ENCODE results near the gene ZNF410. TPM values are rescaled to one million over a fixed set of nuclear protein-coding genes. Genes with fewer than 3 reads are reported as not detected.
"Not testable (repeated sequence)": the region's sequence is repeated elsewhere in the genome, so short reads cannot be mapped to it uniquely, and the experiment has no call there.

The ZNF410 gene, protein sequence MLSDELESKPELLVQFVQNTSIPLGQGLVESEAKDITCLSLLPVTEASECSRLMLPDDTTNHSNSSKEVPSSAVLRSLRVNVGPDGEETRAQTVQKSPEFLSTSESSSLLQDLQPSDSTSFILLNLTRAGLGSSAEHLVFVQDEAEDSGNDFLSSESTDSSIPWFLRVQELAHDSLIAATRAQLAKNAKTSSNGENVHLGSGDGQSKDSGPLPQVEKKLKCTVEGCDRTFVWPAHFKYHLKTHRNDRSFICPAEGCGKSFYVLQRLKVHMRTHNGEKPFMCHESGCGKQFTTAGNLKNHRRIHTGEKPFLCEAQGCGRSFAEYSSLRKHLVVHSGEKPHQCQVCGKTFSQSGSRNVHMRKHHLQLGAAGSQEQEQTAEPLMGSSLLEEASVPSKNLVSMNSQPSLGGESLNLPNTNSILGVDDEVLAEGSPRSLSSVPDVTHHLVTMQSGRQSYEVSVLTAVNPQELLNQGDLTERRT
- total RNA-seq, result 10 to 100 TPM; 81.9 to 90.6 TPM

- peak; percentile 99 to 100 for ATAC-seq (replicated peaks in 1 of 2)
- H3K9me3 Mint-ChIP-seq, result no peaks in the 10 kb centered on the region
- peak within 1 kb of the TSS; percentile 97 to 98 for H3K4me3 Mint-ChIP-seq
- DNase-seq, result peak; percentile 95
- H3K27ac Mint-ChIP-seq, result peak within 1 kb of the TSS; percentile 100
- no peaks in the 10 kb centered on the region for H3K27me3 Mint-ChIP-seq (ENCODE audit: low read depth)
- H3K4me1 Mint-ChIP-seq (ENCODE audit: low read depth), result peaks cover 49% of the 10 kb centered on the region
- peaks cover 3 to 16% of the 10 kb centered on the region in 2 donors for H3K36me3 Mint-ChIP-seq (ENCODE audit: insufficient read depth in 2 of 2)
Measured at GRCh38 chr14:73886449-73887317, at the start of gene ZNF410. Gene ZNF410 (plus strand): TSS chr14:73886859. CDS start chr14:73892176, 5,317 bp downstream.

GRCh38 chr14:73838293-73839034, 48.2 kb upstream of the ZNF410 start:
- H3K27me3 Mint-ChIP-seq (ENCODE audit: low read depth); H3K36me3 Mint-ChIP-seq (ENCODE audit: insufficient read depth in 2 of 2); H3K27ac Mint-ChIP-seq; H3K4me1 Mint-ChIP-seq (ENCODE audit: low read depth); H3K9me3 Mint-ChIP-seq; H3K4me3 Mint-ChIP-seq; ATAC-seq (replicated peaks in 1 of 2); DNase-seq: not testable (repeated sequence)

DNA sequence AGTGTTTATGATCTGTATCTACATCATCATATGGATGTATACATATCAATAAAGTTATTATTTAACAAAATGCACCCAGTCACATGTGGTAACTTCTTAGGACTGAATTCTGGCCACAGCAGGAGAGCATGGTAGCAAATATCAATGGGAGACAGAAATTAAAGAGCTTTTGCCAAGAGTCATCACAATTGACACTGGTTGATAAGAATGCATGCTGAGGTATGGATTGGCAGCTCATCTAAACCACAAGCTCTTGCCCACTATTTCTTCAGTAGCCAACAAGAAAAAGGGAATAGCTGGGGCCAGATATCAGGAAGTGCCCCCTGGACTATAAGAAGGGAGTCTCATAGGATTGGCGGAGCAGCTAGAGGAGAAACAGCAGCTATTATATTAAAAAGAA, 44.5 kb upstream of the ZNF410 start:
- Mint-ChIP-seq H3K4me1 (ENCODE audit: low read depth) (peaks cover 4% of the 10 kb centered on the region), H3K36me3 (ENCODE audit: insufficient read depth in 2 of 2) (peaks cover 2% of the 10 kb centered on the region in 2 donors), H3K27me3 (ENCODE audit: low read depth) (peaks cover 12% of the 10 kb centered on the region), H3K4me3 (no peak overlapping the region), H3K27ac (no peak overlapping the region), H3K9me3 (peaks cover 2% of the 10 kb centered on the region in 2 donors)
- ATAC-seq (replicated peaks in 1 of 2) (no peak), DNase-seq (no peak)

GRCh38 chr14:73842851-73843250, 43.8 kb upstream of the ZNF410 start:
- Mint-ChIP-seq H3K4me3 (no peak overlapping the region), H3K4me1 (ENCODE audit: low read depth) (peaks cover 4% of the 10 kb centered on the region), H3K27ac (no peak overlapping the region), H3K36me3 (ENCODE audit: insufficient read depth in 2 of 2) (peaks cover 2% of the 10 kb centered on the region in 2 donors), H3K27me3 (ENCODE audit: low read depth) (peaks cover 12% of the 10 kb centered on the region), H3K9me3 (peaks cover 2% of the 10 kb centered on the region in 2 donors)
- DNase-seq (no peak), ATAC-seq (replicated peaks in 1 of 2) (no peak)

GRCh38 chr14:73843296-73843695, 43.4 kb upstream of the ZNF410 start:
- ATAC-seq (replicated peaks in 1 of 2), result no peak
- Mint-ChIP-seq H3K9me3 (peaks cover 2% of the 10 kb centered on the region in 2 donors), H3K36me3 (ENCODE audit: insufficient read depth in 2 of 2) (peaks cover 2% of the 10 kb centered on the region in 2 donors), H3K4me1 (ENCODE audit: low read depth) (peaks cover 4% of the 10 kb centered on the region), H3K4me3 (no peak overlapping the region), H3K27ac (no peak overlapping the region), H3K27me3 (ENCODE audit: low read depth) (peaks cover 12% of the 10 kb centered on the region)
- no peak for DNase-seq

- ATAC-seq (replicated peaks in 1 of 2) (no peak), DNase-seq (no peak)
- H3K9me3 Mint-ChIP-seq, result peaks cover 2% of the 10 kb centered on the region in 2 donors
- H3K27me3 Mint-ChIP-seq (ENCODE audit: low read depth), result peaks cover 6% of the 10 kb centered on the region
- no peak overlapping the region for H3K4me3 Mint-ChIP-seq
- H3K27ac Mint-ChIP-seq, result no peak overlapping the region
- H3K4me1 Mint-ChIP-seq (ENCODE audit: low read depth), result peaks cover 14% of the 10 kb centered on the region
- H3K36me3 Mint-ChIP-seq (ENCODE audit: insufficient read depth in 2 of 2), result peaks cover 2 to 4% of the 10 kb centered on the region in 2 donors
Measured at GRCh38 chr14:73846947-73847346, 39.7 kb upstream of the ZNF410 start.

GRCh38 chr14:73851000-73851399, 35.7 kb upstream of the ZNF410 start:
- no peaks in the 10 kb centered on the region for H3K9me3 Mint-ChIP-seq
- H3K27me3 Mint-ChIP-seq (ENCODE audit: low read depth), result peaks cover 6% of the 10 kb centered on the region
- H3K4me1 Mint-ChIP-seq (ENCODE audit: low read depth), result peaks cover 29% of the 10 kb centered on the region
- H3K36me3 Mint-ChIP-seq (ENCODE audit: insufficient read depth in 2 of 2), result peaks cover 0 to 4% of the 10 kb centered on the region in 2 donors
- peak overlapping the region; percentile 61 for H3K27ac Mint-ChIP-seq
- DNase-seq (no peak), ATAC-seq (replicated peaks in 1 of 2) (no peak)
- H3K4me3 Mint-ChIP-seq, result peak overlapping the region; percentile 99

DNA sequence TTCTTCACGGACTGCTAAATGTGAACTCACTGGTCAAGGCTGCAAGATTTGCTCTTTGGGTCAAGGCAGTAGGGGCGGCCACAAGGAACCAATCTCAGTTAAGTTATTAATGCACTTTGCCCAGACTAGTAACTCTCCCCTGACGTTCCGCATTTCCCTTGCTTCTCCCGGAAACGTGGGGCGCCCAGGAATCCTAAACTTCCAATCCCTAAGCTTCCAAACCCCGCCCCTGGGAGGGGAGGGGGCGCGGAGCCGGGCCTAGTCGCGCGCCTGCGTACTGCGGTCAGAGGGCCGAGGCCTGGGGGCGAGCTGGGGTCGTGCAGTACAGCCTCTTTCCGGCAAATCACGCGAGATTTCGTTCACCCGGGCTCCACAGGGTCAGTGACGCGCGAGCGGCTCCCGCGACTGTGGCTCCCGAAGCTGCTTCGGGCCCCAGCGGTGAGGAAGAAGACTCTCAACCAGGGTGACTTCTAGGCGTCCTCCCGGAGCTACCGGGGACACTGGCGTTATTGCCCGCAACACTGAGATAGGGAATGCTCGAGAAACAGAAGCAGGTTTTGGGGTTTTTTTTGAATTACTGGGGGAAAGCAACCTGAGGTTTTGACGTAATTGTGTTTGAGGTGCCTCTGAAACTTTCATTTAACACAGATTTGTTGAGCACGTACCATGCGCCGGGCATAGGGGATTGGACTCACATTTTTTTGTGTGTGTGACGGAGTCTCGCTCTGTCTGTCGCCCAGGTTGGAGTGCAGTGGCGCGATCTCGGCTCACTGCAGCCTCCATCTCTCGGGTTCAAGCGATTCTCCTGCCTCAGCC, 34.9 kb upstream of the ZNF410 start, which contains the start of gene PTGR2:
TSS of gene PTGR2 (plus strand) at position 265 of the 816 bp plus-strand sequence. CDS start 7,032 bp downstream, outside the sequence.
- peaks cover 0 to 4% of the 10 kb centered on the region in 2 donors for H3K36me3 Mint-ChIP-seq (ENCODE audit: insufficient read depth in 2 of 2)

GRCh38 chr14:73859145-73859544, 27.5 kb upstream of the ZNF410 start:
- Mint-ChIP-seq H3K4me1 (ENCODE audit: low read depth) (no peaks in the 10 kb centered on the region), H3K9me3 (no peaks in the 10 kb centered on the region), H3K4me3 (no peak overlapping the region), H3K36me3 (ENCODE audit: insufficient read depth in 2 of 2) (no peaks in the 10 kb centered on the region), H3K27me3 (ENCODE audit: low read depth) (no peaks in the 10 kb centered on the region), H3K27ac (peak overlapping the region; percentile 73)
- ATAC-seq (replicated peaks in 1 of 2) (no peak), DNase-seq (no peak)

More for the DNA sequence above, 34.9 kb upstream of the ZNF410 start, which contains the start of gene PTGR2:
- no peaks in the 10 kb centered on the region for H3K9me3 Mint-ChIP-seq
- peaks cover 29% of the 10 kb centered on the region for H3K4me1 Mint-ChIP-seq (ENCODE audit: low read depth)
- DNase-seq, result peak; percentile 90 to 95
- ATAC-seq (replicated peaks in 1 of 2), result peak; percentile 98 to 99
- H3K27ac Mint-ChIP-seq, result peak within 1 kb of the TSS; percentile 97
- peaks cover 4% of the 10 kb centered on the region for H3K27me3 Mint-ChIP-seq (ENCODE audit: low read depth)
- H3K4me3 Mint-ChIP-seq, result peak within 1 kb of the TSS; percentile 99

- H3K9me3 Mint-ChIP-seq, result no peaks in the 10 kb centered on the region
- ATAC-seq (replicated peaks in 1 of 2) (no peak), DNase-seq (no peak)
- no peaks in the 10 kb centered on the region for H3K27me3 Mint-ChIP-seq (ENCODE audit: low read depth)
- no peak overlapping the region for H3K27ac Mint-ChIP-seq
- H3K36me3 Mint-ChIP-seq (ENCODE audit: insufficient read depth in 2 of 2), result peaks cover 0 to 2% of the 10 kb centered on the region in 2 donors
- H3K4me3 Mint-ChIP-seq, result no peak overlapping the region
- no peaks in the 10 kb centered on the region for H3K4me1 Mint-ChIP-seq (ENCODE audit: low read depth)
Measured at GRCh38 chr14:73861073-73861472, 25.6 kb upstream of the ZNF410 start.

GRCh38 chr14:73862480-73862879, 24.2 kb upstream of the ZNF410 start:
- H3K4me1 Mint-ChIP-seq (ENCODE audit: low read depth), result no peaks in the 10 kb centered on the region
- DNase-seq, result no peak
- H3K9me3 Mint-ChIP-seq, result no peaks in the 10 kb centered on the region
- H3K36me3 Mint-ChIP-seq (ENCODE audit: insufficient read depth in 2 of 2), result peaks cover 0 to 2% of the 10 kb centered on the region in 2 donors
- H3K27ac Mint-ChIP-seq, result no peak overlapping the region
- no peak for ATAC-seq (replicated peaks in 1 of 2)
- H3K4me3 Mint-ChIP-seq, result no peak overlapping the region
- H3K27me3 Mint-ChIP-seq (ENCODE audit: low read depth), result no peaks in the 10 kb centered on the region

DNA sequence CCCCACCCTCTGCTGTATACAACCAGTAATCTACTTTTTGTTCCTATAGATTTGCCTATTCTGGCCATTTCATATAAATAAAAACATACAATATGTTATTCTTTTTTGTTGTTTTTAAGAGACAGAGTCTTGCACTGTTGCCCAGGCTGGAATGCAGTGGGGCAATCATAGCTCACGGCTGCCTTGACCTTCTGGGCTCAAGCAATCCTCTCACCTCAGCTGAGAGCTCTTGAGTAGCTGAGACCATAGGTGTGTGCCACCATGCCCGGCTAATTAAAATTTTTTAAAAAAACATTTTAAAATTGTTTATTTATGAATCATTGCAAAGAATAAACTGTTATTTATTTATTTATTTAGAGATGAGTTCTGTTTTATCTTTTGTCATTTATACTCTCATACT, 23.4 kb upstream of the ZNF410 start:
- no peak for ATAC-seq (replicated peaks in 1 of 2)
- Mint-ChIP-seq H3K27me3 (ENCODE audit: low read depth) (no peaks in the 10 kb centered on the region), H3K36me3 (ENCODE audit: insufficient read depth in 2 of 2) (peaks cover 0 to 2% of the 10 kb centered on the region in 2 donors), H3K9me3 (no peaks in the 10 kb centered on the region), H3K27ac (no peak overlapping the region), H3K4me3 (no peak overlapping the region), H3K4me1 (ENCODE audit: low read depth) (no peaks in the 10 kb centered on the region)
- DNase-seq, result no peak
